Neural cell (in vitro differentiated cells): Measurements from ENCODE around the gene PIP4K2A.

Experiments
- CTCF ChIP-seq: fragments of 450-650 bp; IDR thresholded peaks from 2 replicates; pipeline ENCODE4 v1.5.1; 2014; ENCODE audit warnings: antibody characterized with exemption, mild to moderate bottlenecking, moderate library complexity; ENCODE audit not compliant: poor library complexity, severe bottlenecking
- EP300 ChIP-seq: fragments of 450-650 bp; conservative IDR thresholded peaks from 2 replicates; pipeline ENCODE4 v1.6.1; 2014; ENCODE audit warnings: antibody characterized with exemption, mild to moderate bottlenecking, moderate library complexity; ENCODE audit not compliant: poor library complexity, severe bottlenecking
- EZH2 ChIP-seq: fragments of 200-600, 300-800 bp; shearing (Covaris generic), sonication (generic); IDR thresholded peaks from 2 replicates; pipeline ENCODE4 v1.6.1; 2014; ENCODE audit warnings: antibody characterized with exemption, low read length, borderline replicate concordance, mild to moderate bottlenecking; ENCODE audit not compliant: insufficient read depth, poor library complexity, severe bottlenecking
- POLR2AphosphoS5 ChIP-seq: IDR thresholded peaks from 2 replicates; pipeline ENCODE4 v1.6.1; 2012
- TAF1 ChIP-seq: IDR thresholded peaks from 2 replicates; pipeline ENCODE4 v1.6.1; 2012; ENCODE audit warnings: low read depth

GRCh38 chr10:22623633-22624253 lies 90.6 kb downstream of the PIP4K2A start:
- TF ChIP-seq POLR2AphosphoS5 (no peak), CTCF (no peak), EP300 (no peak), TAF1 (no peak), EZH2 (no peak)
